ENCODE measurements around the gene TRIP6.
A peak's percentile ranks its signal among the peaks of the same experiment; 100 is the strongest.

TRIP6 gene

GRCh38 chr7:100867040-100867775 lies at the start of gene TRIP6:
TRIP6 (plus strand) TSS chr7:100867387; CDS start chr7:100867498, 111 bp downstream.
- peak; percentile 94 for DNase-seq (ENCODE audit: low read depth)
- H3K4me3 ChIP-seq (ENCODE audit: control insufficient read depth, low read depth, low read length): peak within 1 kb of the TSS; percentile 88
- TF ChIP-seq CTCF (conservative IDR thresholded peaks at IDR 0.05; ENCODE audit: control insufficient read depth, insufficient read depth, low read depth, low read length): no peak

DNA sequence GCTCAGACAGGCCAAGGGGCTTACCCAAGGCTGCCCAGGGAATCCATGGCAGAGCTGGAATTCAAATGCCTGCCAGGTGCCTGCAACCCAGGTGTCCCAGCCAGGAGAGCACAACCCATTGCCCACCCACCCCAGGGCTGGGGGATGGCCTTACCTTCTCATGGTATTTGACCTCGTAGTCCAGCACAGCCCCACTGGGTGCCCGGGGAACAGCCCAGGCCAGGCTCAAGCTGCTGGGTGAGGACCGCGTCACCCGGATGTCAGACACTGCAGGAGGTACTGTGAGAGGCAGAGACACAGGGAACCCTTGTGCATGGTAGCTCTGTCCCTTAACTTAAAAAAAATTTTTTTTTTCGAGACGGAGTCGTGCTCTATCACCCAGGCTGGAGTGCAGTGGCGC lies 48.8 kb upstream of the TRIP6 start:
- no peak for DNase-seq (ENCODE audit: low read depth)

DNA sequence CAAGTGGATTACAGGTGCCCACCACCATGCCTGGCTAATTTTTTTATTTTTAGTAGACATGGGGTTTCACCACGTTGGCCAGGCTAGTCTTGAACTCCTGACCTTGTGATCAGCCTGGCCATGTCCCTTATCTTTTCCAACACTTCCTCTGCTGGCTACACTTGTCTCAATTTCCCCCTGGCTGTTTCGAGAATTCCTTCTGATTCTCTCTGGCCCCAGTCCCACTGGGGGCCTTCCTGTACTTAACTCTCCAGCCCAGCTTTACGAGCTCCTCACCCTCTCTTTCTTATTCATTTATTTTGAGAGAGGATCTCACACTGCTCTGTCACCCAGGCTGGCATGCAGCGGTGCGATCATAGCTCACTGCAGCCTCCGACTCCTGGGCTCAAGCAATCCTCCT lies 48.4 kb upstream of the TRIP6 start:
- TF ChIP-seq CTCF (conservative IDR thresholded peaks at IDR 0.05; ENCODE audit: control insufficient read depth, insufficient read depth, low read depth, low read length): no peak
- no peak overlapping the region for H3K4me3 ChIP-seq (ENCODE audit: control insufficient read depth, low read depth, low read length)
- DNase-seq (ENCODE audit: low read depth): no peak

More for the DNA sequence above, 48.8 kb upstream of the TRIP6 start:
- TF ChIP-seq CTCF (conservative IDR thresholded peaks at IDR 0.05; ENCODE audit: control insufficient read depth, insufficient read depth, low read depth, low read length): no peak
- no peak overlapping the region for H3K4me3 ChIP-seq (ENCODE audit: control insufficient read depth, low read depth, low read length)

DNA sequence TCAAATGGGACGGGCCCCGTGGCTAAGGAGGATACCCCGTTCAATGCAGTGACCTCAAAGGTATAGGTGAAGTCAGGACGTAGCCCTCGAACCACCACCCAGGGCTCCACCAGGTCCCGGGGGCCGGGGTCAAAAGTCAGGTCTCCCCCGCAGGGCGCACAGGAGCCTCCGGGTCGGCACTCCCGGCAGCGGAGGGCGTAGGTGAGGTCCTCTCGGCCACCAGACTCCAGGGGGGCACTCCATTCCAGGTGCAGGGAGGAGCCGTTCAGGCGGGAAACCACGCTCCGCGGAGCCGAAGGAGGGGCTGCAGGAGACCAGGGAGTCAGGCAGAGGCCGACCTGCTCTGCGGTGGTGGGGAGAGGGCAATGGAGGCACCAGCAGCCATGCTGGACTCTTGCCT lies 47.6 kb upstream of the TRIP6 start:
- no peak overlapping the region for H3K4me3 ChIP-seq (ENCODE audit: control insufficient read depth, low read depth, low read length)
- no peak for DNase-seq (ENCODE audit: low read depth)
- no peak for TF ChIP-seq CTCF (conservative IDR thresholded peaks at IDR 0.05; ENCODE audit: control insufficient read depth, insufficient read depth, low read depth, low read length)

DNA sequence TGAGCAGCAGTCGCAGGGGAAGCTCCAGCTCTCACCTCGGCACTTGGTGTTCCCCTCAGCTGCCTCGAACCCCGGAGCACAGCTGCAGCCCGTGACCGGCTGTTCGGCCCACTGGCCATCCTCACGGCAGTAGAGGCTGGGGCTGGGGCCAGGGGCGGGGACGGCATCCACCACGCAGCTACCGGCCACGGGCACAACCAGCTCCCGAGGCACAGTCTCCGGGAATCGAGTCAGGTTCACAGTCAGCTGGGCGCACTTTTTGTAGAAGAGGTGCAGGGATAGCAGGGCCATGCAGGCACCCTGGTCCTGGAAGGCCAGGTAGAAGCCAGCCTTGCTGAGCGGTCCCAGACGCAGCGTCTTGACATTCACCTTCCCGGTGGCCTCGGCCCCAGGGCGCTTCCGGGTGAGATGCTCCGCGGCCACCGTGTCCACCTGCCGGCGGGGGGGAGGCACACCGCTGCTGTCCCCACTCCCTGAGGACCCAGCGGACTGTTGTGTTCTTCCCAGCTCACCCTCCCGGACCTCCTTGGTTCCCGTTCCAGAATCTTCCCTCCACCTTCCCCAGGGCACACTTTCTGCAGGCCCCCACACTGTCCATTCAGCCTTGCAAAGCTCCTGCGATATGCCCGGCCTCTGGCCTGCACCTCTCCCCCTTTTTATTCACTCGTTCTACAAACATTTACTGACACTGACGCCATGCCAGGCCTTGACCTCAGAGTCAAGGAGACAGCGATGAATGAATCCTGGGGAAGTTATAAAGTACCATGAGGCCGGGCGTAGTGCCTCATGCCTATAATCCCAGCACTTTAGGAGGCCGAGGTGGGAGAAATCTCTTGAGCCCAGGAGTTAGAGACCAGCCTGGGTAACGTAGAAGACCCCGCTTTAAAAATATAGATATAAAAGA lies 44.7 kb upstream of the TRIP6 start:
- TF ChIP-seq CTCF (conservative IDR thresholded peaks at IDR 0.05; ENCODE audit: control insufficient read depth, insufficient read depth, low read depth, low read length): no peak
- no peak for DNase-seq (ENCODE audit: low read depth)
- H3K4me3 ChIP-seq (ENCODE audit: control insufficient read depth, low read depth, low read length): no peak overlapping the region

DNA sequence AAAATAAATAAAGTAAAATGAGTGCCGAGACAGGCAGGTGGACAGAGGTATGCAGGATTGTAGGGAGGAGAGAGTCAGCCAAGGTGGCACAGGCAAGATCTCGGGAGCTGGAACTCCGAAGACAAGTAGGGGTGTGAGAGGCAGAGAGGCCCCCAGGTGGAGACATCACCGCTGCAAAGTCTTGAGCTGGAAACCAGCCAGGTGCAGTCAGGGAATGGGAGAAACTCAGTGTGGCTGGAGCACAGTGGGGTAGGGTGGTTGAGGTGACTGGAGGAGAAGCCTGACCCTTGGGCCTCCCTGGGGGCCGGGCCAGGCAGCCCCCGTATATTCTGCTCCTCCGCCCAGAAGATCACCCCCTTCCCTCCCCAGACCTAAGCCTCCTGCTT lies 44.1 kb upstream of the TRIP6 start:
- TF ChIP-seq CTCF (conservative IDR thresholded peaks at IDR 0.05; ENCODE audit: control insufficient read depth, insufficient read depth, low read depth, low read length): no peak

More for the DNA sequence above, 44.1 kb upstream of the TRIP6 start:
- no peak overlapping the region for H3K4me3 ChIP-seq (ENCODE audit: control insufficient read depth, low read depth, low read length)
- no peak for DNase-seq (ENCODE audit: low read depth)
